ENCODE measurements around the gene SLC6A19.
"Not testable (repeated sequence)": the region's sequence is repeated elsewhere in the genome, so short reads cannot be mapped to it uniquely, and the experiment has no call there.

Gene SLC6A19

GRCh38 chr5:1222621-1223277, 21.4 kb downstream of the SLC6A19 start:
- no peak for DNase-seq (ENCODE audit: low read depth, low spot score)

- DNase-seq (ENCODE audit: low read depth, low spot score), result no peak
Measured at GRCh38 chr5:1223278-1223670, 21.9 kb downstream of the SLC6A19 start.

- no peak for DNase-seq (ENCODE audit: low read depth, low spot score)
Measured at GRCh38 chr5:1224631-1225030, 23.2 kb downstream of the SLC6A19 start.

- DNase-seq (ENCODE audit: low read depth, low spot score), result no peak
Measured at GRCh38 chr5:1225081-1225480, 23.7 kb downstream of the SLC6A19 start, which contains the start of gene SLC6A18. Gene SLC6A18, plus strand, starts transcription at chr5:1225381. Its CDS starts 97 bp downstream, at chr5:1225478.

GRCh38 chr5:1226231-1226630, 24.8 kb downstream of the SLC6A19 start:
- no peak for DNase-seq (ENCODE audit: low read depth, low spot score)

GRCh38 chr5:1226839-1227581, 25.6 kb downstream of the SLC6A19 start:
- DNase-seq (ENCODE audit: low read depth, low spot score), result no peak

- no peak for DNase-seq (ENCODE audit: low read depth, low spot score)
Measured at GRCh38 chr5:1227667-1228066, 26.3 kb downstream of the SLC6A19 start.

- no peak for DNase-seq (ENCODE audit: low read depth, low spot score)
Measured at GRCh38 chr5:1228120-1228519, 26.7 kb downstream of the SLC6A19 start.

- DNase-seq (ENCODE audit: low read depth, low spot score), result not testable (repeated sequence)
Measured at GRCh38 chr5:1229023-1229422, 27.6 kb downstream of the SLC6A19 start.

- no peak for DNase-seq (ENCODE audit: low read depth, low spot score)
Measured at GRCh38 chr5:1229822-1230221, 28.4 kb downstream of the SLC6A19 start.

GRCh38 chr5:1230551-1230950, 29.2 kb downstream of the SLC6A19 start:
- no peak for DNase-seq (ENCODE audit: low read depth, low spot score)

GRCh38 chr5:1231354-1231905, 30.0 kb downstream of the SLC6A19 start:
- DNase-seq (ENCODE audit: low read depth, low spot score), result no peak

GRCh38 chr5:1232780-1233179, 31.4 kb downstream of the SLC6A19 start:
- DNase-seq (ENCODE audit: low read depth, low spot score), result no peak

GRCh38 chr5:1235379-1235778, 34.0 kb downstream of the SLC6A19 start:
- no peak for DNase-seq (ENCODE audit: low read depth, low spot score)

GRCh38 chr5:1235838-1236237, 34.4 kb downstream of the SLC6A19 start:
- DNase-seq (ENCODE audit: low read depth, low spot score), result no peak

- DNase-seq (ENCODE audit: low read depth, low spot score), result no peak
Measured at GRCh38 chr5:1239505-1240251, 38.3 kb downstream of the SLC6A19 start.

- DNase-seq (ENCODE audit: low read depth, low spot score), result no peak
Measured at GRCh38 chr5:1240496-1241260, 39.3 kb downstream of the SLC6A19 start.

GRCh38 chr5:1241509-1242080, 40.2 kb downstream of the SLC6A19 start:
- no peak for DNase-seq (ENCODE audit: low read depth, low spot score)

- DNase-seq (ENCODE audit: low read depth, low spot score), result no peak
Measured at GRCh38 chr5:1242733-1243486, 41.5 kb downstream of the SLC6A19 start.

GRCh38 chr5:1243487-1244130, 42.2 kb downstream of the SLC6A19 start:
- DNase-seq (ENCODE audit: low read depth, low spot score), result no peak
